HG02678 (cell line): ENCODE results near the gene NCOR1.

Experiments
- ATAC-seq: cut with Tn5 transposase; IDR thresholded peaks from one replicate; pipeline ENCODE4 v1.9.1; 2021; ENCODE audit warnings: mild to moderate bottlenecking, moderate library complexity; ENCODE audit not compliant: unreplicated experiment

The NCOR1 gene

GRCh38 chr17:15981646-15982580, 233.4 kb downstream of the NCOR1 start:
- ATAC-seq: no peak

DNA sequence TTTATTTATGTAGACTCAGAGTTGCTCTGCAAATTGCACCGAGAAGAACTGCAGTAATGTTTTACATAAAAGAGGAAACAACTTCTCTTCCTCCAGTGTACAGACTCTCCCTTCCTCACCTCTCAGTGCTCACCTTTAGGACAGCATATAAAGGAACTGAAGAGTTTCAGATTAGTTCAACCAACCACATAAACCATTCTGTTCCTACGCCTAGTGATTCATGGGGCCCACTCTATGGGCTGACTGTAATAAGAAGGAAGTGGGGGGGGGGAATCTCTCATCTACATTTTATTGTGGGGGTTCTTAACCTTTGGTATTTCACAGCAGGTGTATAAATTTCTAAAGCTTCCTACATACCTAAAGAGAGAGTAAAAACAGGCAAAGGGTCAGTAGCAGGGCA, 234.1 kb downstream of the NCOR1 start:
- ATAC-seq: peak; percentile 82
